ENCODE measurements around the gene DIP2B. TPM values are rescaled to one million over a fixed set of nuclear protein-coding genes. Genes with fewer than 3 reads are reported as not detected.

DIP2B gene
- total RNA-seq, 1 experiment from 2014 or later, result 30.2 TPM

DNA sequence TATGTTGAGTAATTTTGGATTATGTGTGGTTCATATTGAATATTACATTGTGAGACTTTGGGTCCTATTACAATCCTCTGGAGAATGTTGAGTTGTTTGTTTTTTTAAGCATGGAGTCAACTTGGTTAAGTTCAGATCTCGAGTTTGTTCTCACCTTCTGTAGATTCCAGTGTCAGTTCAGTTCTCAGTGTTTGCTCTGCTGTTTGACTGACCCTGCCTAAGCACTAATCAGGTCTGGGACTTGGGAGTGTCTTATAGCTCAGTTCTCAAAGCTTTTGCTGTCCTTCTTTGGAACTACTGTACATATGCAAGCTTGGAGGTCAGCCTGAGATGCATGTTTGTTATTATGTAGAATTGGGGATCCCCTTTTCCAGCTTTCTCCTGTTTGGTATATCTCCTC, 63.1 kb downstream of the DIP2B start:
- DNase-seq (ENCODE audit: low read depth, low spot score), result no peak
- no TSS peak for BruUV-seq (replicated peaks)
- H3K4me3 ChIP-seq (ENCODE audit: low read depth in 2 of 2, low read length in 2 of 2), result no peak overlapping the region
- in situ Hi-C loops (cut with HindIII; ENCODE audit: low pct_unique_long_range_greater_than_20kb, low sequenced_read_pairs) (no loop called here), intact Hi-C loops (cut with micrococcal nuclease; ENCODE audit: unreplicated experiment) (no loop called here)
- peaks cover 16% of the 10 kb centered on the region for H3K4me1 ChIP-seq (ENCODE audit: control insufficient read depth, insufficient read depth, low read length)
- ATAC-seq, result peak; percentile 58; the same call in 1 of the 2 replicates
- no peak overlapping the region for H3K27ac ChIP-seq (ENCODE audit: low read length)
- H3K36me3 ChIP-seq (ENCODE audit: control insufficient read depth, insufficient read depth, low read length), result no peaks in the 10 kb centered on the region
- CTCF ChIA-PET, result interaction anchor here (0.6 kb wide), 1 partner anchor 57 kb away, joined by 5 read pairs; no protein-coding TSS in a partner anchor
- TF ChIP-seq, protein P1, sequence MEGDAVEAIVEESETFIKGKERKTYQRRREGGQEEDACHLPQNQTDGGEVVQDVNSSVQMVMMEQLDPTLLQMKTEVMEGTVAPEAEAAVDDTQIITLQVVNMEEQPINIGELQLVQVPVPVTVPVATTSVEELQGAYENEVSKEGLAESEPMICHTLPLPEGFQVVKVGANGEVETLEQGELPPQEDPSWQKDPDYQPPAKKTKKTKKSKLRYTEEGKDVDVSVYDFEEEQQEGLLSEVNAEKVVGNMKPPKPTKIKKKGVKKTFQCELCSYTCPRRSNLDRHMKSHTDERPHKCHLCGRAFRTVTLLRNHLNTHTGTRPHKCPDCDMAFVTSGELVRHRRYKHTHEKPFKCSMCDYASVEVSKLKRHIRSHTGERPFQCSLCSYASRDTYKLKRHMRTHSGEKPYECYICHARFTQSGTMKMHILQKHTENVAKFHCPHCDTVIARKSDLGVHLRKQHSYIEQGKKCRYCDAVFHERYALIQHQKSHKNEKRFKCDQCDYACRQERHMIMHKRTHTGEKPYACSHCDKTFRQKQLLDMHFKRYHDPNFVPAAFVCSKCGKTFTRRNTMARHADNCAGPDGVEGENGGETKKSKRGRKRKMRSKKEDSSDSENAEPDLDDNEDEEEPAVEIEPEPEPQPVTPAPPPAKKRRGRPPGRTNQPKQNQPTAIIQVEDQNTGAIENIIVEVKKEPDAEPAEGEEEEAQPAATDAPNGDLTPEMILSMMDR (IDR thresholded peaks at IDR 0.05), result no peak
- TF ChIP-seq, protein P2, sequence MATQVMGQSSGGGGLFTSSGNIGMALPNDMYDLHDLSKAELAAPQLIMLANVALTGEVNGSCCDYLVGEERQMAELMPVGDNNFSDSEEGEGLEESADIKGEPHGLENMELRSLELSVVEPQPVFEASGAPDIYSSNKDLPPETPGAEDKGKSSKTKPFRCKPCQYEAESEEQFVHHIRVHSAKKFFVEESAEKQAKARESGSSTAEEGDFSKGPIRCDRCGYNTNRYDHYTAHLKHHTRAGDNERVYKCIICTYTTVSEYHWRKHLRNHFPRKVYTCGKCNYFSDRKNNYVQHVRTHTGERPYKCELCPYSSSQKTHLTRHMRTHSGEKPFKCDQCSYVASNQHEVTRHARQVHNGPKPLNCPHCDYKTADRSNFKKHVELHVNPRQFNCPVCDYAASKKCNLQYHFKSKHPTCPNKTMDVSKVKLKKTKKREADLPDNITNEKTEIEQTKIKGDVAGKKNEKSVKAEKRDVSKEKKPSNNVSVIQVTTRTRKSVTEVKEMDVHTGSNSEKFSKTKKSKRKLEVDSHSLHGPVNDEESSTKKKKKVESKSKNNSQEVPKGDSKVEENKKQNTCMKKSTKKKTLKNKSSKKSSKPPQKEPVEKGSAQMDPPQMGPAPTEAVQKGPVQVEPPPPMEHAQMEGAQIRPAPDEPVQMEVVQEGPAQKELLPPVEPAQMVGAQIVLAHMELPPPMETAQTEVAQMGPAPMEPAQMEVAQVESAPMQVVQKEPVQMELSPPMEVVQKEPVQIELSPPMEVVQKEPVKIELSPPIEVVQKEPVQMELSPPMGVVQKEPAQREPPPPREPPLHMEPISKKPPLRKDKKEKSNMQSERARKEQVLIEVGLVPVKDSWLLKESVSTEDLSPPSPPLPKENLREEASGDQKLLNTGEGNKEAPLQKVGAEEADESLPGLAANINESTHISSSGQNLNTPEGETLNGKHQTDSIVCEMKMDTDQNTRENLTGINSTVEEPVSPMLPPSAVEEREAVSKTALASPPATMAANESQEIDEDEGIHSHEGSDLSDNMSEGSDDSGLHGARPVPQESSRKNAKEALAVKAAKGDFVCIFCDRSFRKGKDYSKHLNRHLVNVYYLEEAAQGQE (IDR thresholded peaks at IDR 0.05; ENCODE audit: insufficient read depth in 1 of 2, low read depth in 2 of 2, low read length in 1 of 2), result no peak
- TF ChIP-seq SIN3A (IDR thresholded peaks at IDR 0.05; ENCODE audit: borderline replicate concordance, insufficient read depth, low read depth, low read length), result no peak
- TF ChIP-seq TCF7L2 (IDR thresholded peaks at IDR 0.05; ENCODE audit: low read depth, low read length), result no peak
- TF ChIP-seq POLR2AphosphoS5 (IDR thresholded peaks at IDR 0.05; ENCODE audit: low read depth, low read length), result no peak
- H3K27me3 ChIP-seq (ENCODE audit: control insufficient read depth, insufficient read depth, low read length), result no peaks in the 10 kb centered on the region
- POLR2A ChIA-PET, result interaction anchor here (0.6 kb wide), 1 partner anchor 79 kb away, joined by 7 read pairs; no protein-coding TSS in a partner anchor
- no peaks in the 10 kb centered on the region for H3K9me3 ChIP-seq (ENCODE audit: control insufficient read depth, insufficient read depth, low read depth, low read length)

DNA sequence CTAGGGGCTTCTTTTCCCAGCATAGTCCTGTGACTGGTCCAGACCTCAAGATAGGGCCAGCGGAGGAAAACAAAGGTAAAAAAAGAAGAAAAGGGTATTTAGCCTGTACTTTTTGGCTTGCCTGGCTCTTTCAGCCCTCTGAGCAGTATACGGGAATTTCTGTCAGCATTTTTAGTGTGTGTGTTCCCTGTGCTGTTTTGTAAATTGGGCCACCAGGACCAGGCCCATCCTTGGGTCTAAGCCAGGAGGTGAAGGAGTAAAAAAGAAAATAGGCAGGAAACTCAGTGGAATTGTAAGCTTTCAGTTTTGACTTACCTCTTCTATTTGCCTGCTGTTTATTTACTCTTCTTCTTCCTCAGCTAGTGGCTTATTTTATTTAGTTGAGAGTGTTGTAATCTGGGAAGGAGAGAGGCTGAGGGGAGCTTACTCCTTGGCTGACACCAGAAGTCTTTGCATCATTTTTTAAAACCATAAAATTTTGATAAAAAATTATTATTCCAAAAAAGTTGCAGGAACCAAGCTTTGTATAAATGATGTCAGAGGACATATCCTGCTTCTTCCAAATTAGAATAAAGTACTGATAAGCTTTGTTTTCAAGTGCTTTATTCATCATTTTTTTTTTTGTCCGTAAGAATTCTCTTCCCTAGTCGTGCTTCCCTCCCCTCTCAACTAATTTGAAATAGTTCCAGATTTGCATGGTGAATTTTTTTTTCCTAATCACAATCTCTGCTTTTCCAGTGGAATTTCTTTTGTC, 63.7 kb downstream of the DIP2B start:
- intact Hi-C loops (cut with micrococcal nuclease; ENCODE audit: unreplicated experiment) (no loop called here), in situ Hi-C loops (cut with HindIII; ENCODE audit: low pct_unique_long_range_greater_than_20kb, low sequenced_read_pairs) (no loop called here)
- no peak overlapping the region for H3K27ac ChIP-seq (ENCODE audit: low read length)
- H3K4me1 ChIP-seq (ENCODE audit: control insufficient read depth, insufficient read depth, low read length), result peaks cover 17% of the 10 kb centered on the region
- TF ChIP-seq SIN3A (IDR thresholded peaks at IDR 0.05; ENCODE audit: borderline replicate concordance, insufficient read depth, low read depth, low read length), result no peak
- TF ChIP-seq TCF7L2 (IDR thresholded peaks at IDR 0.05; ENCODE audit: low read depth, low read length), result no peak
- TF ChIP-seq POLR2AphosphoS5 (IDR thresholded peaks at IDR 0.05; ENCODE audit: low read depth, low read length), result no peak
- TF ChIP-seq, protein P1 (IDR thresholded peaks at IDR 0.05), result no peak
- TF ChIP-seq, protein P2 (IDR thresholded peaks at IDR 0.05; ENCODE audit: insufficient read depth in 1 of 2, low read depth in 2 of 2, low read length in 1 of 2), result no peak
- no TSS peak for BruUV-seq (replicated peaks)
- ChIA-PET POLR2A (interaction anchor here (0.6 to 0.7 kb wide), 2 partner anchors 70 to 189 kb away, joined by 4 to 9 read pairs; no protein-coding TSS in a partner anchor), CTCF (interaction anchor here (0.6 to 0.7 kb wide), 2 partner anchors 57 to 478 kb away, joined by 5 to 7 read pairs; no protein-coding TSS in a partner anchor)
- no peaks in the 10 kb centered on the region for H3K36me3 ChIP-seq (ENCODE audit: control insufficient read depth, insufficient read depth, low read length)
- H3K27me3 ChIP-seq (ENCODE audit: control insufficient read depth, insufficient read depth, low read length), result no peaks in the 10 kb centered on the region
- DNase-seq (ENCODE audit: low read depth, low spot score) (no peak), ATAC-seq (no peak)
- no peaks in the 10 kb centered on the region for H3K9me3 ChIP-seq (ENCODE audit: control insufficient read depth, insufficient read depth, low read depth, low read length)
- H3K4me3 ChIP-seq (ENCODE audit: low read depth in 2 of 2, low read length in 2 of 2), result no peak overlapping the region

All from Panc1 (cell line).